Lung (tissue), 12 donors: ENCODE measurements around the gene CSMD2. TPM values are rescaled to one million over a fixed set of nuclear protein-coding genes. Genes with fewer than 3 reads are reported as not detected.

Experiments
- ATAC-seq: fragments of 200-7000 bp; cut with Tn5 transposase; one replicate; pipeline ENCODE4 v1.9.1; 2020; ENCODE audit warnings: moderate number of reproducible peaks; ENCODE audit not compliant: insufficient read depth, low FRiP score
- DNase-seq, 3 donors: peaks; one replicate each; pipeline ENCODE4 v3.0.0-alpha.2; 2013 to 2017
- H3K27ac ChIP-seq, 2 donors: one replicate each; pipeline ENCODE4 v1.5.1; 2013; ENCODE audit warnings: mild to moderate bottlenecking in 2 of 2, moderate library complexity in 2 of 2, control low read depth in 1 of 2, inconsistent platforms in 1 of 2, low read depth in 1 of 2, low read length in 1 of 2
- H3K27me3 ChIP-seq, 3 donors: one replicate each; pipeline ENCODE4 v1.5.1; 2013; ENCODE audit warnings: low read length in 2 of 3; ENCODE audit not compliant: control insufficient read depth in 3 of 3, insufficient read depth in 3 of 3
- H3K36me3 ChIP-seq, 4 donors: one replicate each; pipeline ENCODE4 v1.5.1; 2013; ENCODE audit warnings: low read length in 4 of 4, mild to moderate bottlenecking in 1 of 4, moderate library complexity in 1 of 4; ENCODE audit not compliant: control insufficient read depth in 4 of 4, insufficient read depth in 4 of 4
- H3K4me1 ChIP-seq, 5 donors: one replicate each; pipeline ENCODE4 v1.5.1; 2013; ENCODE audit warnings: low read length in 5 of 5, mild to moderate bottlenecking in 2 of 5, moderate library complexity in 1 of 5; ENCODE audit not compliant: control insufficient read depth in 5 of 5, insufficient read depth in 5 of 5
- H3K4me3 ChIP-seq: one replicate; pipeline ENCODE4 v1.5.1; 2013; ENCODE audit warnings: mild to moderate bottlenecking, control low read depth, moderate library complexity
- H3K9ac ChIP-seq, 2 donors: one replicate each; pipeline ENCODE4 v1.5.1; 2013; ENCODE audit warnings: low read length in 2 of 2, control low read depth in 1 of 2; ENCODE audit not compliant: insufficient read depth in 1 of 2
- H3K9me3 ChIP-seq, 4 donors: one replicate each; pipeline ENCODE4 v1.5.1; 2013; ENCODE audit warnings: low read length in 3 of 4, mild to moderate bottlenecking in 1 of 4, moderate library complexity in 1 of 4; ENCODE audit not compliant: control insufficient read depth in 4 of 4, insufficient read depth in 3 of 4
- WGBS, 2 donors: extraction: QIAGEN DNeasy Blood & Tissue Kit; methylation state at CpG; one replicate each; pipeline ENCODE4 v1.1.7; 2013; 5-methylcytosine and 5-hydroxymethylcytosine counted together
- polyA plus RNA-seq, 2 donors: library from polyadenylated mRNA; stranded (reverse); fragments of 200-250 nt; gene quantifications; one replicate each; pipeline ENCODE4 v1.2.1, GENCODE V29; 2013
- total RNA-seq, 2 donors: library from RNA; depleted of rRNA in 1 of 2; stranded (reverse); fragments of >200 nt in 1 of 2; gene quantifications; one replicate each; pipeline ENCODE4 v1.2.1, GENCODE V29; 2014 to 2021
- TF ChIP-seq, protein P1 (sequence below): IDR thresholded peaks from 2 replicates; pipeline ENCODE4 v1.5.1; 2012; ENCODE audit warnings: mild to moderate bottlenecking; ENCODE audit errors: control extremely low read depth, extremely low read depth
- donor health status: control.
- donor health status: control.
- donor health status: Bipolar disorder and iron deficiency.
- donor health status: healthy.
- donor health status: DM: yes; HTN: yes; CAD: no.

The CSMD2 gene
- total and polyA plus RNA-seq, 4 donors: 0.11 to 1.2 (median 0.39) TPM

DNA sequence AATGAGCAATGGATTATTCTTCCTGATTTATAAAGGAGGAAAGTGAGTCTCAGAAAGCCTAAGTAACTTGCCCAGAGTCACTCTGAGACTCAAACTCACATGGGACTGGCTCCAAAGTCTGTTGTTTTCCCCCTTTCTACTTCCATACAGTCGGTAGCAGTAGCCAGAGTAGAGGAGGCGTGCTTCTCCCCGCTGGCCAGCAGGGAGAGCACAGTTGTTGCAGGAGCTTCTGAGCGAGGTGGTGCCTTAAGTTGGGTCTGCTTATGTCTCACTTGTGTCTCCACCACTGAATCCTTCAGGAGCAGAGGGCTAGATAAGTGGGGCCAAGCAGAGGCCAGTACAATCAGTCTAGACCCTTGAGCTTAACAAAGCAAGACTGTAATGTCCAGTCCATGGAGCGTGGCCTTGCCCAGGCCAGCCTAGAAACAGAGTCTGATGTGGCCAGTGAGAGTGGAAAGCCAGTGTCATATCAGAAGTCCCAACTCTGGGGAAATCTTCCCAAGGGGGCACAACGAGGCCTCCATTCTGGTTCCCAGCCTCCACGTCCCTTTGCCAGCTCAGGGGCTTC, 510.7 kb downstream of the CSMD2 start:
- Histone ChIP-seq H3K36me3 (no peaks in the 10 kb centered on the region), H3K9me3 (peaks cover 0 to 2% (median 0%) of the 10 kb centered on the region in 4 donors), H3K4me1 (no peaks in the 10 kb centered on the region), H3K4me3 (no peak overlapping the region), H3K9ac (no peak overlapping the region), H3K27ac (no peak overlapping the region), H3K27me3 (no peaks in the 10 kb centered on the region)
- TF ChIP-seq, protein P1, sequence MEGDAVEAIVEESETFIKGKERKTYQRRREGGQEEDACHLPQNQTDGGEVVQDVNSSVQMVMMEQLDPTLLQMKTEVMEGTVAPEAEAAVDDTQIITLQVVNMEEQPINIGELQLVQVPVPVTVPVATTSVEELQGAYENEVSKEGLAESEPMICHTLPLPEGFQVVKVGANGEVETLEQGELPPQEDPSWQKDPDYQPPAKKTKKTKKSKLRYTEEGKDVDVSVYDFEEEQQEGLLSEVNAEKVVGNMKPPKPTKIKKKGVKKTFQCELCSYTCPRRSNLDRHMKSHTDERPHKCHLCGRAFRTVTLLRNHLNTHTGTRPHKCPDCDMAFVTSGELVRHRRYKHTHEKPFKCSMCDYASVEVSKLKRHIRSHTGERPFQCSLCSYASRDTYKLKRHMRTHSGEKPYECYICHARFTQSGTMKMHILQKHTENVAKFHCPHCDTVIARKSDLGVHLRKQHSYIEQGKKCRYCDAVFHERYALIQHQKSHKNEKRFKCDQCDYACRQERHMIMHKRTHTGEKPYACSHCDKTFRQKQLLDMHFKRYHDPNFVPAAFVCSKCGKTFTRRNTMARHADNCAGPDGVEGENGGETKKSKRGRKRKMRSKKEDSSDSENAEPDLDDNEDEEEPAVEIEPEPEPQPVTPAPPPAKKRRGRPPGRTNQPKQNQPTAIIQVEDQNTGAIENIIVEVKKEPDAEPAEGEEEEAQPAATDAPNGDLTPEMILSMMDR: no peak
- DNase-seq (peak in 2 of 3 donors; percentile 4 to 17), ATAC-seq (no peak)
- 65 to 66% methylated on average over 7 of the region's 7 CpGs for WGBS, 2 donors

DNA sequence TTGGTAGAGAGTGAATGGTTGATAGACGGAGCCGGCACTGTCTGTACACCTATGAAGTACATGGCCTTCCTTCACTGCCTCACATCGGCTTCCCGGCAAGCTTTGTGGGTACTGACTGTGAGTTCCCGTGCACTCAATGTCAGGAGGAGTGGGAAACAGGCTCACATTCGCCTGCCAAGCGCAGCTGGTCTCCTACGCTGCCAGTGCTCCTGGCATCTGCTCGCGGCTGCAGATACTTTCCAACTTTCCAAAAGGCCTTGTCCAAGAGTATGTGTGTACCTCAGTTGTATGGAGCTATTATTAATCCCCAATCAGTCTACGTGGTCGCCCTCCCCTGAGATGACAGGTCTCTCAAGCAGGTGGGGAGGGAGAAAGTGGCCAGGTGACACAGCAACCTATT, 511.8 kb downstream of the CSMD2 start:
- 91 to 94% methylated on average over 12 of the region's 12 CpGs for WGBS, 2 donors
- DNase-seq: no peak

DNA sequence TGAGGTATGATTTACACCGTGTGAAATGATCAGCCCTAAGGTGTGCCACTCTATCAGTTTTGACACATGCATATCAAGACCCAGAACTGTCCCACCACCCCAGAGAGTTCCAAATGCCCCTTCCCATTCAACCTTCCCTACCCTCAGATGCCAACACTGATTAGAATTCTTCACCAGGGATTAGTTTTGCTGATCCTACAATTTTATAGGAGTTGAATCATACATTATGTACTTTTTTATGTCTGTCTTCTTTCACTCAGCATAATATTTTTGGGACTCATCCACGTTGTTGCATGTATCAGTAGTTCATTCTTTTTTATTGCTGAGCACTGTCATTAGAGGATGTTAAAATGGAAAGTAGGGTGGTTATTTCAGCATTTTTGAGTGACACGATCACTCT, 514.3 kb downstream of the CSMD2 start:
- TF ChIP-seq, protein P1: no peak
- WGBS, 2 donors: 78 to 89% methylated on average over 3 of the region's 3 CpGs
- Histone ChIP-seq H3K4me3 (no peak overlapping the region), H3K9ac (no peak overlapping the region), H3K27me3 (no peaks in the 10 kb centered on the region), H3K4me1 (no peaks in the 10 kb centered on the region), H3K27ac (no peak overlapping the region), H3K36me3 (no peaks in the 10 kb centered on the region), H3K9me3 (peaks cover 0 to 4% (median 1%) of the 10 kb centered on the region in 4 donors)
- no peak for DNase-seq
- no peak for ATAC-seq

More for the DNA sequence above, 511.8 kb downstream of the CSMD2 start:
- no peaks in the 10 kb centered on the region for H3K36me3 ChIP-seq
- H3K4me1 ChIP-seq: no peaks in the 10 kb centered on the region
- TF ChIP-seq, protein P1: no peak
- H3K9me3 ChIP-seq: peaks cover 0 to 3% (median 1%) of the 10 kb centered on the region in 4 donors
- no peak overlapping the region for H3K9ac ChIP-seq
- no peaks in the 10 kb centered on the region for H3K27me3 ChIP-seq
- no peak overlapping the region for H3K27ac ChIP-seq
- ATAC-seq: no peak
- no peak overlapping the region for H3K4me3 ChIP-seq

DNA sequence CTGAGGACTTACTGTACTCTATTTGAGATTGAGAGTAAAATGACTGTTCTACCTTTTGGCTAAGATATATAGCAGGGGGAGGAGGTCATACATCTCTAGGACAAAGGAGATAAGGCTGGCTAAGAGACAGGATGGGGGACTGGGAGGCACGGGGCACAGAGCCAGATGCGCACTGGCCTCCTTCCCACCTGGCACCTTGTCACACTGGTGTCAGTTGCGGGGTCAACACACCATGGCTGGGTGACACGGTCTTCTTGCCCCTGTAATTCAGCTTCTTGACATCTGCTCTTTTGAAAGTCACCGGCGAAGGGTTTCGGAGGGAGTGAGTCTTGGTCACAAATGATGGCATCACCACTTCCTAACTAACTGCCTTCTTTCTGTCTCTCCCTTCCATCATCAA, 515.3 kb downstream of the CSMD2 start:
- Histone ChIP-seq H3K27me3 (no peaks in the 10 kb centered on the region), H3K36me3 (no peaks in the 10 kb centered on the region), H3K4me1 (no peaks in the 10 kb centered on the region), H3K27ac (no peak overlapping the region), H3K9me3 (peaks cover 0 to 4% (median 1%) of the 10 kb centered on the region in 4 donors), H3K4me3 (no peak overlapping the region), H3K9ac (no peak overlapping the region)
- 87 to 94% methylated on average over 7 of the region's 7 CpGs for WGBS, 2 donors
- ATAC-seq: no peak
- no peak for DNase-seq
- TF ChIP-seq, protein P1: no peak
